Lung (tissue), 12 donors: ENCODE data around the gene NELL2. TPM values are rescaled to one million over a fixed set of nuclear protein-coding genes. Genes with fewer than 3 reads are reported as not detected.

Experiments
- ATAC-seq: fragments of 200-7000 bp; cut with Tn5 transposase; one replicate; pipeline ENCODE4 v1.9.1; 2020; ENCODE audit warnings: moderate number of reproducible peaks; ENCODE audit not compliant: insufficient read depth, low FRiP score
- DNase-seq, 3 donors: peaks; one replicate each; pipeline ENCODE4 v3.0.0-alpha.2; 2013 to 2017
- H3K27ac ChIP-seq, 2 donors: one replicate each; pipeline ENCODE4 v1.5.1; 2013; ENCODE audit warnings: mild to moderate bottlenecking in 2 of 2, moderate library complexity in 2 of 2, control low read depth in 1 of 2, inconsistent platforms in 1 of 2, low read depth in 1 of 2, low read length in 1 of 2
- H3K27me3 ChIP-seq, 3 donors: one replicate each; pipeline ENCODE4 v1.5.1; 2013; ENCODE audit warnings: low read length in 2 of 3; ENCODE audit not compliant: control insufficient read depth in 3 of 3, insufficient read depth in 3 of 3
- H3K36me3 ChIP-seq, 4 donors: one replicate each; pipeline ENCODE4 v1.5.1; 2013; ENCODE audit warnings: low read length in 4 of 4, mild to moderate bottlenecking in 1 of 4, moderate library complexity in 1 of 4; ENCODE audit not compliant: control insufficient read depth in 4 of 4, insufficient read depth in 4 of 4
- H3K4me1 ChIP-seq, 5 donors: one replicate each; pipeline ENCODE4 v1.5.1; 2013; ENCODE audit warnings: low read length in 5 of 5, mild to moderate bottlenecking in 2 of 5, moderate library complexity in 1 of 5; ENCODE audit not compliant: control insufficient read depth in 5 of 5, insufficient read depth in 5 of 5
- H3K4me3 ChIP-seq: one replicate; pipeline ENCODE4 v1.5.1; 2013; ENCODE audit warnings: mild to moderate bottlenecking, control low read depth, moderate library complexity
- H3K9ac ChIP-seq, 2 donors: one replicate each; pipeline ENCODE4 v1.5.1; 2013; ENCODE audit warnings: low read length in 2 of 2, control low read depth in 1 of 2; ENCODE audit not compliant: insufficient read depth in 1 of 2
- H3K9me3 ChIP-seq, 4 donors: one replicate each; pipeline ENCODE4 v1.5.1; 2013; ENCODE audit warnings: low read length in 3 of 4, mild to moderate bottlenecking in 1 of 4, moderate library complexity in 1 of 4; ENCODE audit not compliant: control insufficient read depth in 4 of 4, insufficient read depth in 3 of 4
- WGBS, 2 donors: extraction: QIAGEN DNeasy Blood & Tissue Kit; methylation state at CpG; one replicate each; pipeline ENCODE4 v1.1.7; 2013; 5-methylcytosine and 5-hydroxymethylcytosine counted together
- polyA plus RNA-seq, 2 donors: library from polyadenylated mRNA; stranded (reverse); fragments of 200-250 nt; gene quantifications; one replicate each; pipeline ENCODE4 v1.2.1, GENCODE V29; 2013
- total RNA-seq, 2 donors: library from RNA; depleted of rRNA in 1 of 2; stranded (reverse); fragments of >200 nt in 1 of 2; gene quantifications; one replicate each; pipeline ENCODE4 v1.2.1, GENCODE V29; 2014 to 2021
- TF ChIP-seq, protein P1 (sequence below): IDR thresholded peaks from 2 replicates; pipeline ENCODE4 v1.5.1; 2012; ENCODE audit warnings: mild to moderate bottlenecking; ENCODE audit errors: control extremely low read depth, extremely low read depth
- donor health status: control.
- donor health status: control.
- donor health status: Bipolar disorder and iron deficiency.
- donor health status: healthy.
- donor health status: DM: yes; HTN: yes; CAD: no.

The NELL2 gene
- total and polyA plus RNA-seq, 4 donors = 2.2 to 15.9 (median 8.6) TPM

DNA sequence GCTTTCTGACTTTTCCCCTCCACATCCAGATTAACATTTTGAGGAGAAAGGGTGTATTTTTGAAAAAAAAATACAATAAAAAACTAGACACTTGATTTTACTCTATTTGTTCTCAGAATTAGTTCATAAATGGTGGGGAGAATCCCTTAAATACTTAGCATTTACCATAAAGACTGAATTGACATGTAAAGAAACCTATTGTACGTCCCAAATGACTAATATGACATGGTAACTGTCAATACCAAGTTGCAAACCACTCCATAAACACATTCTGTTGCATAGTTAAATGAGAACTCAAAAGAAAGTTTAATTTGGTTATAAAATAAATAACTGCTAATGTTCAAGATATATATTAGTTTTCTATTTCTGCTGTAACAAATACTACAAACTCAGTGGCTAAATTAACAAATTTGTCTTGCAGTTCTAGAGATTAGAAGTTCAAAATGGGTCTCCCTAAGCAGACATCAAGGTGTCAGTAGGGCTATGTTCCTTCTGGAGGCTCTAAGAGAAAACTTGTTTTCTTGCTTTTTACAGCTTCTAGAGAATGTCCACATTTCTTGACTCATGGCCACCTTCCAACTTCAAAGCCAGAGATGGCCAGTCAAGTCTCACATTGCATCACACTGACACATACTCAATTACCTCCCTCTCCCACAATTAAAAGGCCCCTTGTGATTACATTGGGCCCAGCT is 16.0 kb downstream of the NELL2 start:
- Histone ChIP-seq H3K27ac (no peak overlapping the region), H3K9ac (no peak overlapping the region), H3K27me3 (no peaks in the 10 kb centered on the region), H3K36me3 (no peaks in the 10 kb centered on the region), H3K4me3 (no peak overlapping the region), H3K9me3 (peaks cover 0 to 6% (median 0%) of the 10 kb centered on the region in 4 donors), H3K4me1 (no peaks in the 10 kb centered on the region)
- no peak for ATAC-seq
- DNase-seq = no peak
- WGBS, 2 donors = 78 to 79% methylated on average over 1 of the region's 1 CpG
- TF ChIP-seq, protein P1, sequence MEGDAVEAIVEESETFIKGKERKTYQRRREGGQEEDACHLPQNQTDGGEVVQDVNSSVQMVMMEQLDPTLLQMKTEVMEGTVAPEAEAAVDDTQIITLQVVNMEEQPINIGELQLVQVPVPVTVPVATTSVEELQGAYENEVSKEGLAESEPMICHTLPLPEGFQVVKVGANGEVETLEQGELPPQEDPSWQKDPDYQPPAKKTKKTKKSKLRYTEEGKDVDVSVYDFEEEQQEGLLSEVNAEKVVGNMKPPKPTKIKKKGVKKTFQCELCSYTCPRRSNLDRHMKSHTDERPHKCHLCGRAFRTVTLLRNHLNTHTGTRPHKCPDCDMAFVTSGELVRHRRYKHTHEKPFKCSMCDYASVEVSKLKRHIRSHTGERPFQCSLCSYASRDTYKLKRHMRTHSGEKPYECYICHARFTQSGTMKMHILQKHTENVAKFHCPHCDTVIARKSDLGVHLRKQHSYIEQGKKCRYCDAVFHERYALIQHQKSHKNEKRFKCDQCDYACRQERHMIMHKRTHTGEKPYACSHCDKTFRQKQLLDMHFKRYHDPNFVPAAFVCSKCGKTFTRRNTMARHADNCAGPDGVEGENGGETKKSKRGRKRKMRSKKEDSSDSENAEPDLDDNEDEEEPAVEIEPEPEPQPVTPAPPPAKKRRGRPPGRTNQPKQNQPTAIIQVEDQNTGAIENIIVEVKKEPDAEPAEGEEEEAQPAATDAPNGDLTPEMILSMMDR = no peak

DNA sequence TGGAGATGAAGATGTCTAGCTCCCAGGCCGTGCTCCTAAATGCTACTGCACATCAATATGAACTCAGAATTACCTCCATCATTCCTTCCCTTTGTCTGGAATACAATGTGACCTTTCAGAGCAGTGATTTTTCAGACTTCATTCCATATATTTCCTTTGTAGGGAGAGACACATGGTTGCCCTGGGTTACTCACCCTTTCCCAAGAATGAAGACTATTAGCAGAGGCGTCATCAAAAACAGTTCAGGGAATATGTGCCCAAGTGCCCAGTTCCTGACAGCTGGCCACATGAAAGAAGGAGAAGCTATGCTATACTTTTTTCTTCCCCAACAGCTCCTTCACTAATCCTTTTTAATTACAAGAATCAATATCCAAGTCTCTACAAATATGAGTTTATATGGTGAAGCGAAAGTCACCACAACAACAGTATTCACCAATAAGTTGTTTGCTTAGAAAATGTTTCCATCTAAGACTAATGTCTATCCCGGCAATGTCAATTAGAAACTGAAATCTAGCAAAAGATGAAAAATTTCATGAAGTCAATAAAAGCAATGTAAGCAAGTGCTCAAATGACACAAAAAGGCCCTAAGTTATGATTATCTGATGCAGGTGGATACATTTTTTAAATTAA is 17.8 kb downstream of the NELL2 start:
- TF ChIP-seq, protein P1 = no peak
- Histone ChIP-seq H3K27me3 (no peaks in the 10 kb centered on the region), H3K4me1 (no peaks in the 10 kb centered on the region), H3K36me3 (no peaks in the 10 kb centered on the region), H3K9me3 (peaks cover 0 to 6% (median 0%) of the 10 kb centered on the region in 4 donors), H3K4me3 (no peak overlapping the region), H3K9ac (no peak overlapping the region), H3K27ac (no peak overlapping the region)
- WGBS, 2 donors = 89% methylated on average over 4 of the region's 4 CpGs
- DNase-seq (no peak), ATAC-seq (no peak)

DNA sequence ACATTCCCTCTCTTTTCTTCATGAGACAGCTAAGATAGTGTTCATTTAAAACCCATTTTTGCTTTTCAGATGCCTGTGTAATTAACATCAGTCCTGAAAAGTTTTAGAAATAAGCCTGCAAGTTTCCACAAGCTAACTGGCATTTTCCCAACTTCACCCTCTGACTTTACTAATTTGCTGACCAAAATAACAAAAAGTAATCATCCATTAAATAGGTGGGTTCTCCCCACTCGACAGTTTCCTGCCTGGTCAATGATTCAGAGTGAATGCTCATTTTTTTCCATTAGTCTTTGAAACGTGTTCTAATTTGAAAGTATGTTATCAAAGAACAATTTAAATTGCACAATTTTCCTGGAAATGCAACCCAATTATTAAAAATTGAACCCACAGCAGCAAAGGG is 23.6 kb downstream of the NELL2 start:
- Histone ChIP-seq H3K36me3 (no peaks in the 10 kb centered on the region), H3K27ac (no peak overlapping the region), H3K27me3 (no peaks in the 10 kb centered on the region), H3K4me3 (no peak overlapping the region), H3K9me3 (no peaks in the 10 kb centered on the region), H3K4me1 (no peaks in the 10 kb centered on the region), H3K9ac (no peak overlapping the region)
- TF ChIP-seq, protein P1 = no peak
- ATAC-seq (no peak), DNase-seq (no peak)
- WGBS, 2 donors = 49 to 52% methylated on average over 2 of the region's 2 CpGs
